HepG2 (cell line): ENCODE results near the gene TNFRSF6B. TPM values are rescaled to one million over a fixed set of nuclear protein-coding genes. Genes with fewer than 3 reads are reported as not detected.

Source experiments
- ADNP ChIP-seq: sonication (generic); formaldehyde crosslinking; IDR thresholded peaks from 2 replicates; pipeline ENCODE4 v1.4.0; 2020; ENCODE audit warnings: missing genetic modification reagents
- CBX2 ChIP-seq, 2 experiments: fragments of 200-600 bp in 1 of 2; sonication (generic); formaldehyde crosslinking in 1 of 2; IDR thresholded peaks; 2 replicates each; pipeline versions ENCODE4 v1.7.0 to v1.8.1; 2018 to 2022; ENCODE audit warnings: low read depth in 2 of 2, low read length in 1 of 2, mild to moderate bottlenecking in 1 of 2, missing genetic modification reagents in 1 of 2
- GRHL1 ChIP-seq: sonication (generic); formaldehyde crosslinking; conservative IDR thresholded peaks from 2 replicates; pipeline ENCODE4 v1.8.0; 2022; ENCODE audit warnings: missing genetic modification reagents
- HDAC1 ChIP-seq: sonication (generic); formaldehyde crosslinking; IDR thresholded peaks from 2 replicates; pipeline ENCODE4 v1.5.1; 2020; ENCODE audit warnings: mild to moderate bottlenecking, missing genetic modification reagents
- HES4 ChIP-seq: sonication (generic); formaldehyde crosslinking; IDR thresholded peaks from 2 replicates; pipeline ENCODE4 v1.9.0; 2021; ENCODE audit warnings: mild to moderate bottlenecking, missing genetic modification reagents, borderline replicate concordance
- JARID2 ChIP-seq: sonication (generic); formaldehyde crosslinking; IDR thresholded peaks from 2 replicates; pipeline ENCODE4 v1.8.1; 2023; ENCODE audit warnings: missing genetic modification reagents, inconsistent platforms; ENCODE audit not compliant: insufficient replicate concordance
- KLF13 ChIP-seq: sonication (generic); formaldehyde crosslinking; IDR thresholded peaks from 2 replicates; pipeline ENCODE4 v1.4.0; 2020; ENCODE audit warnings: mild to moderate bottlenecking, missing genetic modification reagents
- KLF16 ChIP-seq, 2 experiments: sonication (generic) in 1 of 2; formaldehyde crosslinking in 1 of 2; IDR thresholded peaks; 2 replicates each; pipeline versions ENCODE4 v1.6.1 to v1.8.0; 2016 to 2023; ENCODE audit warnings: missing genetic modification reagents in 2 of 2, missing compliant biosample characterization in 1 of 2
- LCORL ChIP-seq, 2 experiments: fragments of 450-650 bp in 1 of 2; sonication (generic) in 1 of 2; formaldehyde crosslinking in 1 of 2; IDR thresholded peaks; 2 replicates each; pipeline versions ENCODE4 v1.5.0 to v1.6.1; 2017 to 2020; ENCODE audit warnings: antibody characterized with exemption in 1 of 2, missing genetic modification reagents in 1 of 2
- MAZ ChIP-seq, 2 experiments: sonication (generic) in 1 of 2; formaldehyde crosslinking in 1 of 2; IDR thresholded peaks; 2 replicates each; pipeline versions ENCODE4 v1.5.0 to v1.6.1; 2012 to 2020; ENCODE audit warnings: low read depth in 2 of 2, mild to moderate bottlenecking in 2 of 2, borderline replicate concordance in 1 of 2, improper control_type of control experiment in 1 of 2, low read length in 1 of 2, missing genetic modification reagents in 1 of 2, moderate library complexity in 1 of 2
- PAXIP1 ChIP-seq: sonication (generic); formaldehyde crosslinking; conservative IDR thresholded peaks from 2 replicates; pipeline ENCODE4 v1.4.0; 2020; ENCODE audit warnings: mild to moderate bottlenecking, missing genetic modification reagents, moderate library complexity
- PREB ChIP-seq: sonication (generic); formaldehyde crosslinking; IDR thresholded peaks from 2 replicates; pipeline ENCODE4 v1.4.0; 2020; ENCODE audit warnings: missing genetic modification reagents
- RFX5 ChIP-seq: IDR thresholded peaks from 2 replicates; pipeline ENCODE4 v1.6.1; 2011; ENCODE audit warnings: low read depth, low read length, improper control_type of control experiment
- SALL1 ChIP-seq: sonication (generic); formaldehyde crosslinking; IDR thresholded peaks from 2 replicates; pipeline ENCODE4 v1.8.0; 2022; ENCODE audit warnings: mild to moderate bottlenecking, missing genetic modification reagents
- ZNF101 ChIP-seq: sonication (generic); formaldehyde crosslinking; IDR thresholded peaks from 2 replicates; pipeline ENCODE4 v1.4.0; 2020; ENCODE audit warnings: mild to moderate bottlenecking, low read depth, missing genetic modification reagents, borderline replicate concordance
- ZNF121 ChIP-seq: sonication (generic); formaldehyde crosslinking; IDR thresholded peaks from 2 replicates; pipeline ENCODE4 v1.5.0; 2020; ENCODE audit warnings: mild to moderate bottlenecking, missing genetic modification reagents
- ZNF546 ChIP-seq: sonication (generic); formaldehyde crosslinking; conservative IDR thresholded peaks from 2 replicates; pipeline ENCODE4 v1.8.1; 2023; ENCODE audit warnings: mild to moderate bottlenecking, missing genetic modification reagents
- ZNF607 ChIP-seq: sonication (generic); formaldehyde crosslinking; IDR thresholded peaks from 2 replicates; pipeline ENCODE4 v1.5.1; 2020; ENCODE audit warnings: missing genetic modification reagents, mild to moderate bottlenecking, borderline replicate concordance
- polyA plus RNA-seq, 8 experiments: library from polyadenylated mRNA; depleted of rRNA in 3 of 8; stranded (reverse) in 7 of 8; unstranded in 1 of 8; fragments of >200 nt; fragmentation: Illumina TruSeq in 4 of 8; extraction: Trizol in 4 of 8; gene quantifications; 2 replicates each; pipeline versions ENCODE4 v1.2.1 to v1.2.3, GENCODE V29; 2011 to 2016; ENCODE audit warnings: low read depth in 4 of 8, missing spikeins in 1 of 8, mixed read lengths in 1 of 8; ENCODE audit not compliant: insufficient read depth in 1 of 8
- total RNA-seq, 5 experiments: library from RNA; depleted of rRNA; stranded (reverse); fragments of >200 nt; fragmentation: Illumina TruSeq; extraction: Trizol; gene quantifications; 2 replicates each; pipeline ENCODE4 v1.2.3, GENCODE V29; 2016; ENCODE audit warnings: low read depth in 1 of 5
- TF ChIP-seq, protein P1 (sequence below): sonication (generic); formaldehyde crosslinking; IDR thresholded peaks from 2 replicates; pipeline ENCODE4 v1.8.1; 2023; ENCODE audit warnings: missing genetic modification reagents, inconsistent platforms, borderline replicate concordance

Gene TNFRSF6B
- total and polyA plus RNA-seq, 2 of the 13 experiments (the other 11 are each of a cell fraction or from before 2014, with no cell fraction given), result 0.24 TPM; not detected in 1

- TF ChIP-seq HDAC1 (CRISPR knock-in tag) (no peak; the same call in 1 of the 2 replicates), ZNF546 (CRISPR knock-in tag) (no peak), LCORL (IDR thresholded peaks at IDR 0.05) (no peak), LCORL (CRISPR knock-in tag; IDR thresholded peaks at IDR 0.05) (peak; percentile 64; the same call in 1 of the 2 replicates), ZNF607 (0 out of 2 replicates have a peak, but pooled peaks have one; percentile 43), PAXIP1 (CRISPR knock-in tag) (peak; percentile 38; the same call in 1 of the 2 replicates), KLF16 (CRISPR knock-in tag; IDR thresholded peaks at IDR 0.05) (peak in 1 of 2 experiments; percentile 26; a peak in 1 of 4 replicates), GRHL1 (CRISPR knock-in tag) (no peak), SALL1 (CRISPR knock-in tag) (peak; percentile 47), MAZ (IDR thresholded peaks at IDR 0.05; ENCODE audit: borderline replicate concordance, low read depth, low read length) (no peak), MAZ (CRISPR knock-in tag; IDR thresholded peaks at IDR 0.05; ENCODE audit: low read depth) (no peak; the same call in none of the 2 replicates), KLF13 (CRISPR knock-in tag) (no peak), ZNF121 (CRISPR knock-in tag) (0 out of 2 replicates have a peak, but pooled peaks have one; percentile 12), ADNP (CRISPR knock-in tag) (no peak), RFX5 (no peak), JARID2 (CRISPR knock-in tag) (no peak), HES4 (CRISPR knock-in tag) (no peak), CBX2 (IDR thresholded peaks at IDR 0.05; ENCODE audit: low read depth, low read length) (no peak), CBX2 (CRISPR knock-in tag; IDR thresholded peaks at IDR 0.05; ENCODE audit: low read depth) (peak; percentile 72; the same call in 1 of the 2 replicates), ZNF101 (CRISPR knock-in tag) (no peak), PREB (CRISPR knock-in tag) (peak; percentile 50; the same call in 1 of the 2 replicates)
- TF ChIP-seq, protein P1, sequence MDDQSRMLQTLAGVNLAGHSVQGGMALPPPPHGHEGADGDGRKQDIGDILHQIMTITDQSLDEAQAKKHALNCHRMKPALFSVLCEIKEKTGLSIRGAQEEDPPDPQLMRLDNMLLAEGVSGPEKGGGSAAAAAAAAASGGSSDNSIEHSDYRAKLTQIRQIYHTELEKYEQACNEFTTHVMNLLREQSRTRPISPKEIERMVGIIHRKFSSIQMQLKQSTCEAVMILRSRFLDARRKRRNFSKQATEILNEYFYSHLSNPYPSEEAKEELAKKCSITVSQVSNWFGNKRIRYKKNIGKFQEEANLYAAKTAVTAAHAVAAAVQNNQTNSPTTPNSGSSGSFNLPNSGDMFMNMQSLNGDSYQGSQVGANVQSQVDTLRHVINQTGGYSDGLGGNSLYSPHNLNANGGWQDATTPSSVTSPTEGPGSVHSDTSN (CRISPR knock-in tag), result no peak
These were observed 44.1 kb upstream of the TNFRSF6B start (continued) for GRCh38 chr20:63652192-63652980.
